Trophoblast cell (in vitro differentiated cells and primary cell): Measurements from ENCODE around the gene VDAC1.

ENCODE experiments used
- DNase-seq, 2 donors: peaks; one replicate each; pipeline ENCODE4 v3.0.0-alpha.2; 2016
- H2AFZ ChIP-seq: 2 replicates; pipeline ENCODE4 v1.6.1; 2013; ENCODE audit warnings: low read length, moderate library complexity, mild to moderate bottlenecking; ENCODE audit not compliant: insufficient read depth, poor library complexity
- H2AK5ac ChIP-seq: 2 replicates; pipeline ENCODE4 v1.6.1; 2013; ENCODE audit warnings: mild to moderate bottlenecking, low read length
- H2BK120ac ChIP-seq: 2 replicates; pipeline ENCODE4 v1.6.1; 2013; ENCODE audit warnings: low read length, mild to moderate bottlenecking, moderate library complexity; ENCODE audit not compliant: insufficient read depth, poor library complexity
- H2BK12ac ChIP-seq: 2 replicates; pipeline ENCODE4 v1.6.1; 2013; ENCODE audit warnings: mild to moderate bottlenecking, low read length, moderate library complexity
- H2BK5ac ChIP-seq: 2 replicates; pipeline ENCODE4 v1.6.1; 2013; ENCODE audit warnings: low read length, low read depth, moderate library complexity, mild to moderate bottlenecking; ENCODE audit not compliant: poor library complexity
- H3K14ac ChIP-seq: 2 replicates; pipeline ENCODE4 v1.6.1; 2013; ENCODE audit warnings: mild to moderate bottlenecking, low read length
- H3K18ac ChIP-seq: 2 replicates; pipeline ENCODE4 v1.6.1; 2013; ENCODE audit warnings: mild to moderate bottlenecking, low read length
- H3K23ac ChIP-seq: 2 replicates; pipeline ENCODE4 v1.6.1; 2013; ENCODE audit warnings: low read length
- H3K27ac ChIP-seq: 2 replicates; pipeline ENCODE4 v1.5.1; 2013; ENCODE audit warnings: low read depth, mild to moderate bottlenecking, inconsistent platforms, low read length, moderate library complexity
- H3K27me3 ChIP-seq: 2 replicates; pipeline ENCODE4 v1.6.1; 2013; ENCODE audit warnings: inconsistent platforms, mild to moderate bottlenecking, low read length, moderate library complexity; ENCODE audit not compliant: insufficient read depth
- H3K36me3 ChIP-seq, 2 experiments: 1 replicate in 1 of 2; 2 replicates in 1 of 2; pipeline ENCODE4 v1.6.1; 2013; ENCODE audit warnings: low read length in 2 of 2, mild to moderate bottlenecking in 2 of 2, moderate library complexity in 1 of 2; ENCODE audit not compliant: insufficient read depth in 2 of 2, control insufficient read depth in 1 of 2
- H3K4ac ChIP-seq: 2 replicates; pipeline ENCODE4 v1.6.1; 2013; ENCODE audit warnings: low read depth, mild to moderate bottlenecking, low read length, moderate library complexity
- H3K4me1 ChIP-seq, 2 experiments: 1 replicate in 1 of 2; 2 replicates in 1 of 2; pipeline ENCODE4 v1.6.1; 2013; ENCODE audit warnings: low read length in 2 of 2, mild to moderate bottlenecking in 2 of 2, moderate library complexity in 1 of 2; ENCODE audit not compliant: insufficient read depth in 2 of 2, control insufficient read depth in 1 of 2
- H3K4me2 ChIP-seq: 2 replicates; pipeline ENCODE4 v1.6.1; 2013; ENCODE audit warnings: inconsistent platforms, mild to moderate bottlenecking, low read length, moderate library complexity
- H3K4me3 ChIP-seq: 2 replicates; pipeline ENCODE4 v1.5.1; 2013; ENCODE audit warnings: mild to moderate bottlenecking, low read depth, low read length, inconsistent platforms
- H3K79me1 ChIP-seq: one replicate; pipeline ENCODE4 v1.6.1; 2013; ENCODE audit warnings: low read length
- H3K79me2 ChIP-seq: 2 replicates; pipeline ENCODE4 v1.6.1; 2013; ENCODE audit warnings: low read length, mild to moderate bottlenecking; ENCODE audit not compliant: control insufficient read depth, insufficient read depth, poor library complexity
- H3K9ac ChIP-seq: 2 replicates; pipeline ENCODE4 v1.6.1; 2013; ENCODE audit warnings: mild to moderate bottlenecking, low read length
- H3K9me3 ChIP-seq: 2 replicates; pipeline ENCODE4 v1.6.1; 2013; ENCODE audit warnings: low read depth, mild to moderate bottlenecking, control low read depth, inconsistent platforms, low read length; ENCODE audit not compliant: insufficient read depth
- H4K12ac ChIP-seq: 2 replicates; pipeline ENCODE4 v1.6.1; 2013; ENCODE audit warnings: low read depth, mild to moderate bottlenecking, low read length, moderate library complexity
- H4K8ac ChIP-seq: 2 replicates; pipeline ENCODE4 v1.6.1; 2013; ENCODE audit warnings: low read depth, mild to moderate bottlenecking, low read length, moderate library complexity
- H4K91ac ChIP-seq: one replicate; pipeline ENCODE4 v1.6.1; 2013; ENCODE audit warnings: low read depth, mild to moderate bottlenecking, low read length, moderate library complexity
- WGBS: extraction: QIAGEN DNeasy Blood & Tissue Kit; methylation state at CpG from one replicate; pipeline ENCODE4 v1.1.7; 2013; ENCODE audit warnings: missing lambda C conversion rate; ENCODE audit not compliant: insufficient read length, insufficient coverage; ENCODE audit errors: extremely low coverage; 5-methylcytosine and 5-hydroxymethylcytosine counted together

VDAC1 gene

DNA sequence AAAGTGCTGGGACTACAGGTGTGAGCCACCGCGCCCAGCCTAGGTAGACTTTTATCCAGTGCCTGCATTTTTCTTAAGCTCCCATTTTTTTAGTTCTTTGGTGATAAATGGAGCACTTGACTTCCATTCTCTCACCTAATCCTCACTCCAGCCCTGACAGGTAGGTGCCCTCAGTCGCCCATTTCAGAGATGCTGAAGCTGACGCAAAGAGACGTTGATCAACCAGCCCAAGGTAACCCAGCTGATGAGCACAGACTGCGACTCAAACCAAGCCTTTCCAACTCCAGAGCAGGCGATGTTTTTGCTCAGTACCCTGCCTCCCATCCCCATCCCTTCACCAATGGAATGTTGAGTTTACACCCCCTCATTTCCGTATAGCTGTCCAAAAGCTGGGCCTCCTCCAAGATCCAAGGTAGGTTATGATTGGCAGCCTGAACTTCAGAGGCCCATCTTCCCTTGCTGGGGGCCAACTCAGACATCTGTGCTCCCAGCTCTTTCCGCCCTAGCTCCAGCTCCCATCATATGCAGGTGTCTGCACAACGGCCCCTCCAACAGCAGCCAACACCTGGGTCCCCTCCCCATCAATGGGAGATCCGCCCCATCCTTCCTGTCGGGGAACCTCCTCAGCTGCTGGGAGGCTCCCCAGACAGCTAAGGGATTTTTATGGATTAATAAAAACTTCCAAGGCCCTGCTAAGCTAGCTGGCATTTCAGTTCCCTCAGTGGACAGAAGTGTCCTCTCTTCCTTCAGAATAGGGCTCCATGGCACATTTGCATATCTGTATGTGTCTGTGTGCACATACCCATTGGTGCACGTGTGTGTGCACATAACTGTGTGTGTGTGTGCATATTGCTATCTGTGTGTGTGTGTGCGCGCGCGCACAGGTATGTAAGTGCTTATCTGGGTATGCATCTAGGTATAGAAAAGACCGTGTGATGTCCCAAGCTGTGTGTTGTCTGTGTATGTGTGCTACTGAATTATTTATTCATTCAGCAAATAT is 39.3 kb upstream of the VDAC1 start:
- H2BK12ac ChIP-seq, result no peak overlapping the region
- no peak overlapping the region for H3K23ac ChIP-seq
- no peak overlapping the region for H3K9ac ChIP-seq
- no peaks in the 10 kb centered on the region for H3K79me2 ChIP-seq
- no peak overlapping the region for H3K4me2 ChIP-seq
- H3K9me3 ChIP-seq, result peaks cover 1% of the 10 kb centered on the region
- no peak overlapping the region for H2BK5ac ChIP-seq
- H3K36me3 ChIP-seq, result no peaks in the 10 kb centered on the region
- H3K4me3 ChIP-seq, result no peak overlapping the region
- no peak for DNase-seq
- H3K18ac ChIP-seq, result no peak overlapping the region
- H3K4me1 ChIP-seq, result no peaks in the 10 kb centered on the region
- no peak overlapping the region for H3K27ac ChIP-seq
- no peak overlapping the region for H3K4ac ChIP-seq
- no peak overlapping the region for H4K12ac ChIP-seq
- no peaks in the 10 kb centered on the region for H3K79me1 ChIP-seq
- H4K91ac ChIP-seq, result no peak overlapping the region
- no peaks in the 10 kb centered on the region for H3K27me3 ChIP-seq
- H3K14ac ChIP-seq, result no peak overlapping the region
- H2AFZ ChIP-seq, result no peak overlapping the region
- no CpG with 5 or more reads among the region's 18 CpGs for WGBS
- no peak overlapping the region for H2AK5ac ChIP-seq
- H4K8ac ChIP-seq, result no peak overlapping the region
- no peak overlapping the region for H2BK120ac ChIP-seq

DNA sequence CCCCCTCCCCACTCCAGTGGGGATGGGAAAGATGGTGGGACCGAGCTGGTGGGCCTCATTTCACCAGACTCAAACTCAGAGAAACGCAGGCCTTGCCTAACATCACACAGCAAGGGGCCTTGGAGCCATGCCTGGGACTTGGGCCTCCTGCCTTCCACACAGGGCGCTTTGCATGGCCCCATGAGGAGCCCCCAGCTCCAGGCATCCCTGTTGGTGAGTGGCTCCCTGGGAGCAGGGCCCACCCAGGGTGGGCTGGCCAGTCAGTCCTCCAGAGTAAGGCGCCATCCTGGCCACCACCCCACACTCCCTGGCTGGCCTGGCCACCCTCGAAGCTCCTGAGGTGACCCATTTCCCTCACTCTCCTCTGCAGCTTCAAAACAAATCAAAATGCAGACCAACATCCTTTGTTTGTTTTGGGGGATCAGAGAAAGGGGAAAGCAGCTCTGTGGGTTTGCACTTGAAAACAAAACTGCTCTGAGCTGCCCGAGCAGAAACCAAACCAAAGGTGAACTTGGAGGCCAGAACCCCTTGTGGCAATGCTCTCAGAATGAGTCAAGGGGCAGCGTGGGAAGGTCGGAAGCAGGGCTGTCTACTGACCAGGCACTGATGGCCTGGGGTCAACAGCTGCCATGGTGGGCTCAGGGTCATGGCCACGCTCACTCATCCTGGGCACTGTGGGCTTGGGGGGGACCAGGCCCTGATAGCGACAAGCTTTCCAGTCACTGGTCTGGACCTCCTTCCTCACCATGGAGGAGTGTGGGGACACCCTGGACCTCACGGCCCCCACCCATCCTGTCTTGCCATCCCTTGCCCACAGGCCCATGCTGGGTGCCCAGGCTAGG is 37.0 kb upstream of the VDAC1 start:
- no peak for DNase-seq
- no peak overlapping the region for H2BK12ac ChIP-seq
- H3K4me1 ChIP-seq, result no peaks in the 10 kb centered on the region
- H3K4ac ChIP-seq, result no peak overlapping the region
- no peak overlapping the region for H3K27ac ChIP-seq
- no CpG with 5 or more reads among the region's 11 CpGs for WGBS
- H3K36me3 ChIP-seq, result no peaks in the 10 kb centered on the region
- no peak overlapping the region for H3K9ac ChIP-seq
- no peaks in the 10 kb centered on the region for H3K79me1 ChIP-seq
- H4K8ac ChIP-seq, result no peak overlapping the region
- no peak overlapping the region for H3K18ac ChIP-seq
- H4K91ac ChIP-seq, result no peak overlapping the region
- H2AK5ac ChIP-seq, result no peak overlapping the region
- H3K23ac ChIP-seq, result no peak overlapping the region
- no peak overlapping the region for H2BK120ac ChIP-seq
- no peak overlapping the region for H2AFZ ChIP-seq
- H3K27me3 ChIP-seq, result no peaks in the 10 kb centered on the region
- no peak overlapping the region for H3K4me2 ChIP-seq
- no peaks in the 10 kb centered on the region for H3K79me2 ChIP-seq
- H3K9me3 ChIP-seq, result peaks cover 1% of the 10 kb centered on the region
- no peak overlapping the region for H3K4me3 ChIP-seq
- no peak overlapping the region for H3K14ac ChIP-seq
- H4K12ac ChIP-seq, result no peak overlapping the region
- H2BK5ac ChIP-seq, result no peak overlapping the region

DNA sequence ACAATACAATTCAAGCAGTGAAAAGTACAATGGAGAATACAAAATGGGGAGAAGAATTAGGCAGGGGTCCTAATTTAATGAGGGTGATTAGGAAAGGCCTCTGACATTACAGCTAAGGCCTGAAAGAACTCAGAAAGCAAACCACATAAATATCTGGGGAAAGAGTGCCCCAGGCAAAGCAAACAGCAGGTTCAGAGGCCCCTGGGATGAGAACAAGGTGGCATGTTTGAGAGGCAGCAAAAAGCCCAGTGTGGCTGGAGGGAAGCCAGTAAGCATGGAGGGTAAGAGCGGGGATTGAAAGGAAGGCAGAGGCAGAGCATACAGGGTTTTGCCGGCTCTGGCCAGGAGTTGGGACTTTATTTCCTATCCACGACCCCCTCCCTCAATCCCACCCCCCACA is 33.4 kb upstream of the VDAC1 start:
- no peaks in the 10 kb centered on the region for H3K27me3 ChIP-seq
- no peak for DNase-seq
- no CpG with 5 or more reads among the region's 3 CpGs for WGBS

DNA sequence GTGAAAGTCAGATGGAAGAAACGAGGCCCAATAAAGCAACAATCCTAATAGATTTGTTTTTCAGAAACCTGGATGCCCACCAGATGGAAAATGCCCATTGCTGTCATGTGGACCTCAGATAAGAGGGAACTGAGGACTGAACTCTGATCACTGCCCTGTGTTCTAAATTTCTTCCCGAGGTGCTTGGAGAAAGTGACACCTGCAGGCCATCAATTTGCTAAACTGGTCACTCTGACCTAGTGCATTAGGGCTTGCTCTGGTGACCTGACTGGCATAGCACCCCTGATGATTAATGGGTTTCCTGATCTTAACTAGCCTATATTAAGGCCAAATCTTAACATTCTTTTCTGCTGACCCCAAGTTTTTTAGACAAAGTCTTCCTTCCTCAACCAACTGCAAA is 32.4 kb upstream of the VDAC1 start:
- Histone ChIP-seq H4K91ac (no peak overlapping the region), H2AK5ac (no peak overlapping the region), H2AFZ (no peak overlapping the region), H2BK120ac (no peak overlapping the region), H3K36me3 (no peaks in the 10 kb centered on the region), H3K4me3 (no peak overlapping the region), H3K18ac (no peak overlapping the region), H3K27me3 (no peaks in the 10 kb centered on the region), H3K9me3 (peaks cover 1% of the 10 kb centered on the region), H4K8ac (no peak overlapping the region), H3K9ac (no peak overlapping the region), H2BK12ac (no peak overlapping the region), H3K14ac (no peak overlapping the region), H3K4me2 (no peak overlapping the region), H3K4me1 (no peaks in the 10 kb centered on the region), H3K79me1 (no peaks in the 10 kb centered on the region), H3K23ac (no peak overlapping the region), H3K79me2 (no peaks in the 10 kb centered on the region), H3K27ac (no peak overlapping the region), H3K4ac (no peak overlapping the region), H2BK5ac (no peak overlapping the region), H4K12ac (no peak overlapping the region)
- DNase-seq, result no peak
- WGBS, result no CpG with 5 or more reads among the region's 2 CpGs

More for the DNA sequence above, 33.4 kb upstream of the VDAC1 start:
- Histone ChIP-seq H3K9ac (no peak overlapping the region), H2BK12ac (no peak overlapping the region), H3K27ac (no peak overlapping the region), H3K9me3 (peaks cover 1% of the 10 kb centered on the region), H3K36me3 (no peaks in the 10 kb centered on the region), H2AK5ac (no peak overlapping the region), H2BK5ac (no peak overlapping the region), H2BK120ac (no peak overlapping the region), H4K8ac (no peak overlapping the region), H3K79me2 (no peaks in the 10 kb centered on the region), H4K91ac (no peak overlapping the region), H2AFZ (no peak overlapping the region), H3K23ac (no peak overlapping the region), H3K14ac (no peak overlapping the region), H3K79me1 (no peaks in the 10 kb centered on the region), H3K4me3 (no peak overlapping the region), H3K18ac (no peak overlapping the region), H3K4ac (no peak overlapping the region), H3K4me1 (no peaks in the 10 kb centered on the region), H4K12ac (no peak overlapping the region), H3K4me2 (no peak overlapping the region)
